ENCODE measurements around the gene CRACDL.

GRCh38 chr2:98899041-98899702, 36.9 kb downstream of the CRACDL start:
- TF ChIP-seq SUZ12 (IDR thresholded peaks at IDR 0.05) (no peak), CTBP1 (IDR thresholded peaks at IDR 0.05; ENCODE audit: borderline replicate concordance) (no peak), BHLHE40 (IDR thresholded peaks at IDR 0.05; ENCODE audit: borderline replicate concordance) (no peak), LEF1 (IDR thresholded peaks at IDR 0.05; ENCODE audit: borderline replicate concordance) (no peak), L3MBTL2 (conservative IDR thresholded peaks at IDR 0.05) (no peak), ZNF384 (IDR thresholded peaks at IDR 0.05) (no peak), FOXM1 (IDR thresholded peaks at IDR 0.05; ENCODE audit: borderline replicate concordance) (no peak)

All from HEK293T (cell line).